GM21423 (cell line): ENCODE results near the gene AVL9.
"Not testable (repeated sequence)": the region's sequence is repeated elsewhere in the genome, so short reads cannot be mapped to it uniquely, and the experiment has no call there.

Source experiments
- ATAC-seq: cut with Tn5 transposase; IDR thresholded peaks from one replicate; pipeline ENCODE4 v1.9.1; 2021; ENCODE audit warnings: mild to moderate bottlenecking, moderate library complexity; ENCODE audit not compliant: unreplicated experiment

Gene AVL9

DNA sequence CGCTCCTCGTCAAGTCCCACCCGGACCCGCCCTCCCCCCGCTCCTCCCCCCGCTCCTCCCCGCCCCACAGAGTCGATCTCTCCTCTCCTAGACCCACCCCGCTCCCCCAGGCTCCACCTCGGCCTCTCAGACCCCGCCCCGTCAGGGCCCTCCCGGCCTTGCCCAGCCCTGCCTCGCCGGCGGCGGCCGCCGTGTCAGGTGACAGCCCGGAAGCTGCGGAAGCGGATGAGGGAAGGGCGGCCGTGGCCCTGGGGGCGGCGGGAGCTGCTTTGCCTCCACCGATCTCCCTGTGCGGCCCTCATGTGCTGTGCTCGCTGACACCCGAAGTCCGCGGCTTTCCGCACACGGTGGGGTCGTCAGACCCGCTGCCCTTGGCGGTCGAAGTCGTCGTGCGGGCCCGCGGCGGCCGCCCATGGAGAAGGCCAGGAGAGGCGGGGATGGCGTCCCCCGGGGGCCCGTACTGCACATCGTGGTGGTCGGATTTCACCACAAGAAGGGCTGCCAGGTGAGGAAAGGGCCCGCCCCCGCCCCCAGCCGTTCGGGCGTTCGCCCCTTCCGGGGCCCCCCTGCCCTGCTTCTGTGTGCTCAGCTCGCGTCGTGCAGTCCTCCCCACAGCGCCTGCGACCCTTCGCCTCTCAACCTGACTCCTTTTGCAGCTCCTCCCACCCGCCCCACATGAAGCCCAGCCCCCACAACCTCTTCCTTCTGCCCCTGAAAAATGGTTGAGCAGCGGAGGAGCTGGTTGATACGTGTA, at the start of gene AVL9:
Gene AVL9 (plus strand): TSS at position 192 of the 754 bp plus-strand sequence. CDS start 221 bp downstream, at position 413.
- peak; percentile 94 for ATAC-seq

DNA sequence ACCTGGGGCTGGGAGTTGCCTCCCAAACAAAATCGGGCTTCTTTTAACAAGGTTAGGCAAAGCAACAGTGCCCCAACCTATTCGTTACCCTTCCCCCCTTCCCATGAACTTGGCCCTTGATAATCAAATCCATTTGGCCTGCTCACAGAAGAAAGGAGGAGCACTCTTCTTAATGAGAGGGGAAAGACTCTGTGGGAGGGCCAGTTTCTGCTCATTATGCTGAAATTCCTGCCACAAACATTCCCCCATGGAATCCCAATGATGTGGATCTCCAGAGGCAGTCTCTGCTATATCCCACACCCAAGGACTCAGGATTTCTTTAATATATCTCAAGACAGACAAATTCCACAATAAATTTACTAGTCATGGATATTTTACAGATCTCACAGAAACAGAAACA, 48.1 kb upstream of the AVL9 start:
- ATAC-seq: no peak

DNA sequence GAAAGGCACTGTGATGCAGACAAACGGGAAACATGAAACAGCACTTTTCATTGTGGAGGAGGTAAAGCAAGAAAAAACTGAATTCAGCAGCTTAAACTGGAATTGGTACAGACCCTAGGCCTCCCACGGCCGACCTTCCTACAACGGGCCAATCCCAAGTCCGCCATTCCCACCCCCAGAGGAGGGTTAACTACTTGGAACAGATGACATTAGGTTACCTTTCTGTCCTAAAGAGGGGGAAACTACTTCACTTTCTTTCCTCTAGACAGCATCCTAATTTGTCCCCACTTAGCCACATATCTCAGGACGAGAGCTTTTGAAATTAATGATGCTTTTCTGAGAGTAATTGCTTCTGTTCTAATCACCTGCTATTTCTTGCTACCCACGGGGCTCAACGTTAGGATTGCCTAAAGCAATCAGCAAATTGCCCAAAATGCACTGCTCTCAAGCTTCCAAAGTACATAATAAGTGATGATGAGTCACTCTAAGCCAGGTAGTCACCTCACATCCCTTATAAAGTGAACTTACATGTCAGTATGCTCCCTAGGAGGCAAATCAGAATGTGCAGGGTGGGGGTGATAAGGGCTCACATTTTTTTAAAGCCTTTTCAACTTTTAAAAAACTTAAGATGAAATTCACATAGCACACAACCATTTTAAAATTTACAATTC, 41.8 kb upstream of the AVL9 start:
- no peak for ATAC-seq

DNA sequence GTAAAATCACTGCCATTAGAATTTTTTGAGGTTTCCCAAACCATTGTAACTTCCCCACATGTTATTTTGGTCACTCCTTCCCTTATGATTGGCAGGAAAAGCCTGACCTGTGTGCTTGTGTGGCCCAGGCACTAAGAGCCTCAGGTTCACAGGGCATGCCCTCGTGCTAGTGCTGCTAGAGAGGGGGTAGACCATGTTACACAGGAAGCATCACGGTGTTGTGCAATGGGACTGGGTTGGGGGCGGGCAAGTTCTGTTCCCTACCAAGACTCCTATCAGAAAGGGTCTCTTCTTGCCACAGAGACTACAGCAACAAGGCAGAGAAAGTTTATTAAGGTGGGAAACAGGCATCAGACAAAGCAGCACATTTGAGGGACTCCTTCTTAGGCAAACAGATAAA, 37.3 kb upstream of the AVL9 start:
- no peak for ATAC-seq

DNA sequence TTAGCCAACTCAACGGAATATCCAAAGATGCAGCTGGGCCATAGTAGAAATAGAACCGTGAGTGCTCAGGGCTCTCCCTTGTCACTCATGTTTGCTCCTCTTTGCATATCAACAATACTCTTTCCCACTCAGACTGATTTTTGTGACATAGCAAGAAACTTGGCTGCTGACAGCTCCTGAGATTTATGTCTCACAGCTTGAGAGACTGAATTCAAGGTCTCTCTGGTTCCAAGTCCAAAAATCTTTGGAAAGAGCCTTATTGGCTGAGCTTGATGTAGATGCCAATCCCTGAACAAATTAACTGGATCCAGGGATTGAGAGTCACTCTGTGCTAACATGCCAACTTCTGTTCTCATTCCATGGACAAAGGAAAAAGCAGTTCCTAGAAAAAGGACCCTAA, 35.5 kb upstream of the AVL9 start:
- ATAC-seq: no peak

DNA sequence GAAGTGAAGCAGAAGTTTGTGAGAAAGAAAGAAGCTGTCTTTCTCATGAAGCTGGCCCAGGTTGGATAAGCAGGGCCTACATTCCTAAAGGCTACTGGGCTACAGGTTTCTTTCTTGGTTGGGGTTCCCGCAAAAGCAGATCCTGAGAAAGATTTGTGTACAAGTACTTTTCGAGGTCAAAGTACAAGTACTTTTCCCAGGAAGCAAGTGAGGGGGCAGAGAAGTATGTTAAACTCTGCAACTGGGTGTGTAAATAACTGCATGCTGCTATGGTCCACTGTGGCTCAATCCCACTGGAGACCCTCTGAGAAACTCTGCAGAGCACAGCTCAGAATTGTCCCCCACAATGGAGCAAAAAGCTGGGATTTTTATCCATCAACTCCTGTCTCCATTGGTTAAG, 33.8 kb upstream of the AVL9 start:
- ATAC-seq: no peak

DNA sequence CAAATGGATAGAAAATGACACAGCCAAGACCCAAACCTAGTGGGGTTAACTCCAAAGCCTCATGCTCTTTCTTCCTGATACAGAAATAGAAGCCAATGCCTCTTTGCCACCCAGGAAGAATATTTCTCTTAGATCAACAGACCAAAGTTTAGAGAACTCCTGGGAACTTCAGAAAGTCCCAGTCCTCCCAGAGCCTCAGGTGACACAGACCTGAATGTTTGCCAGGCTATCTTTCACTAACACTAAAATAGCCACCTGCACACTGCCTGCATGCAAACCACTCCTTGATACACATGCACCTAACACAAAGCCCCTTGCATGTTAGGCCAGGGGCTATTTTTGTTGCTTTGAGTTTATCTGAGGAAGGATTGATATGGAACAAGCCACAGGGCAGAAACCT, 32.8 kb upstream of the AVL9 start:
- ATAC-seq: no peak

DNA sequence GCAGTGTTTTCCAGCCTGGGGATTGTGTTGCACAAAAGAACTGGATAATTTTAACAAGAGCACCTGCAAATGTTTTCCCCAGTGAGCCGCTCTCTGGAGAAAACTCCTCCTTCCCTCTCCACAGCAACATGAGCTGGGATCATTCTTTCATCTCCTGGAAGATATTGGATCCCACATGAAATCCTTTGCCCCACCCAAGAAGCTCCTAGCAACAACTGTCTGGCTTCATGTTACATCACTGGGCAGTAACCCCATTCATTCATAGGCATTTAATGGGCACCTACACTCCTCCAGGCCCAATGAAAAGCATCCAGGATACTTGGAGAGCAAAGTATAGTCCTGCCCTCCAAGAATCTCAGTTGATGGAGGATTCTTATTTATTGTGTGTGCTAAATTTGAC, 32.3 kb upstream of the AVL9 start:
- no peak for ATAC-seq

DNA sequence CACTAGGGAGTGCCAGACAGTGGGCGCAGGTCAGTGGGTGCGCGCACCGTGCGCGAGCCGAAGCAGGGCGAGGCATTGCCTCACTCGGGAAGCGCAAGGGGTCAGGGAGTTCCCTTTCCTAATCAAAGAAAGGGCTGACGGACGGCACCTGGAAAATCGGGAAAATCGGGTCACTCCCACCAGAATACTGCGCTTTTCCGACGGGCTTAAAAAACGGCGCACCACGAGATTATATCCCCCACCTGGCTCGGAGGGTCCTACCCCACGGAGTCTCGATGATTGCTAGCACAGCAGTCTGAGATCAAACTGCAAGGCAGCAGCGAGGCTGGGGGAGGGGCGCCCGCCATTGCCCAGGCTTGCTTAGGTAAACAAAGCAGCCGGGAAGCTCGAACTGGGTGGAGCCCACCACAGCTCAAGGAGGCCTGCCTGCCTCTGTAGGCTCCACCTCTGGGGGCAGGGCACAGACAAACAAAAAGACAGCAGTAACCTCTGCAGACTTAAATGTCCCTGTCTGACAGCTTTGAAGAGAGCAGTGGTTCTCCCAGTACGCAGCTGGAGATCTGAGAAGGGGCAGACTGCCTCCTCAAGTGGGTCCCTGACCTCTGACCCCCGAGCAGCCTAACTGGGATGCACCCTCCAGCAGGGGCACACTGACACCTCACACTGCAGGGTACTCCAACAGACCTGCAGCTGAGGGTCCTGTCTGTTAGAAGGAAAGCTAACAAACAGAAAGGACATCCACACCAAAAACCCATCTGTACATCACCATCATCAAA, 30.5 kb upstream of the AVL9 start:
- ATAC-seq: not testable (repeated sequence)

DNA sequence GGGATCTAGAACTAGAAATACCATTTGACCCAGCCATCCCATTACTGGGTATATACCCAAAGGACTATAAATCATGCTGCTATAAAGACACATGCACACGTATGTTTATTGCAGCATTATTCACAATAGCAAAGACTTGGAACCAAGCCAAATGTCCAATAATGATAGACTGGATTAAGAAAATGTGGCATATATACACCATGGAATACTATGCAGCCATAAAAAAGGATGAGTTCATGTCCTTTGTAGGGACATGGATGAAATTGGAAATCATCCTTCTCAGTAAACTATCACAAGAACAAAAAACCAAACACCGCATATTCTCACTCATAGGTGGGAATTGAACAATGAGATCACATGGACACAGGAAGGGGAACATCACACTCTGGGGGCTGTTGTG, 25.3 kb upstream of the AVL9 start:
- not testable (repeated sequence) for ATAC-seq

DNA sequence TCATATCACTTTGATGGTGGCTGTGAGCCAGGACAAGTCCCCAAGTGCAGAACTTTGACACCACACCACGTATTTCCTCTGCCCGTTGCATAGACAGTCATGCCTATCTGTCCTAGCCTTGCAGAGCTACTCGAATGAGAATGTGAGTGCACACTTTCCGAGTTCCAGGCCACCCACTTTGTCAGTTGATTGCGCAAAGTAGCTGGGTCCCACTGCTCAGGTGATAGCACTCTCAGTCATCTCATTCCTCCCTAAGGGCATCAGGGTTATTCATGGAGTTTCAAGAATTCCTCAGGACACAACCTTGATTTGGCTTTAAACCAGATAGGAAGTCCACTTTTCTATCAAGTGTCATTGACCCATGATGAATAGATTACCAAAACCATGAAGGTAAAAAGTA, 24.4 kb upstream of the AVL9 start:
- ATAC-seq: no peak

DNA sequence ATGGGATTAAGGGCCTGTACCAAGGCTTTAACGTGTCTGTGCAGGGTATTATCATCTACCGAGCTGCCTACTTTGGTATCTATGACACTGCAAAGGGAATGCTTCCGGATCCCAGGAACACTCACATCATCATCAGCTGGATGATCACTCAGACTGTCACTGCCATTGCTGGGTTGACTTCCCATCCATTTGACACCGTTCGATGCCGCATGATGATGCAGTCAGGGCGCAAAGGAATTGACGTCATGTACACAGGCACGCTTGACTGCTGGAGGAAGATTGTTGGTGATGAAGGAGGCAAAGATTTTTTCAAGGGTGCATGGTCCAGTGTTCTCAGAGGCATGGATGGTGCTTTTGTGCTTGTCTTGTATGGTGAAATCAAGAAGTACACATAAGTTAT, 23.3 kb upstream of the AVL9 start:
- ATAC-seq: no peak

DNA sequence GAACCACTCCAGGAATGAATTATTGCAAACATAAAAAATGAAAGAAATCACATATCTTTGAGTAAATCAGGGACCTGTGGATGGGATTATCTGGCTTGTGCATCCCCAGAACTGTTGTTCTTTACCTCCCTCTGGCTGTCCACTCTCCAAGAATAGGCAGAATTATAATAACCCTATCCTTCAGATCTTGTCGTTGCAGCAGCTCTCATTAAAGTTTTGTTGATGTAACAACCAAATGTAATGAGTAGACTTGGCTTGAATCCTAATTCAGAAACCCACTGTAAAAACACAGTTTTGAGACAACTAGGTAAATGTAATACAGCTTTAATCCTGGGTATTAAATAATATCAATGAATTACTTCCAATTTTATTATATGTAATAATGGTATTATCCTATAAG, 21.3 kb upstream of the AVL9 start:
- ATAC-seq: no peak

DNA sequence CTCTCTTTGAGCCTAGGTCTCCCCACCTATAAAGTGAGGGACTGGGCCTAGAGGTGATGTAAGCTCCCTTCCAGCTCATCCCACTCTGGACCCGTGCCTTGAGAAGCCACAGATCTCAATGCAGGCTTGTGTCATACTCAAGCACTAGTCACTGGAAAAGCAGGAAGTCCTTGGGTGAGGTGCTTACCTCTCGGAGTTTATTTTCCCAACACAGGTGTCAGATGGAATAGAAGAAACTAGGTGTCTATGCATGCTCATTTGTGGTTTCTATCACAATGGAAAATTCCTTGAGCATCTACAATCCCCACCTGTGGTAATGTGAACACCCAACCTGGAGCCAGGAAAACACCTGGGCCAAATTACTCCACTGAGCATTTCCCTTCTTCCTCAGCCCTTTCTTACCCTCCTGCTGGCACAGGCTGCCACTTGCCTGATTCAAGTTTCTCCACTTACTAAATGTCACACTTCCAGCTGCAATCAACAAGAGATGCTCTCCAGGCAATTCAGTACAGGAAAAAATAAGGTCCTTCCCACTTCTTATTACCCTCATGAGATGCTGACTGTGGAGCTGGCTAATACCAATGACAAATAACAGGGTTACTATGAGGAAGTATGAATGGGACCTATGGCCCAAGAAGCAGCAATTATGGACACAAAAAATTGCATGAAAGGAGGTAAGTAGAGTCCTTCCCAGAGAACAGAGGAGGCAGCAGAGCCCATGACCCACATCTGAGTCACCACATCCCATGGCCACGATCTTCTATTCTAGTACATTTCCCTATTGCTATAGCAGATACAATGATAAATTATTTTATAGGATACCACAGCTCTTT, 18.3 kb upstream of the AVL9 start:
- no peak for ATAC-seq

DNA sequence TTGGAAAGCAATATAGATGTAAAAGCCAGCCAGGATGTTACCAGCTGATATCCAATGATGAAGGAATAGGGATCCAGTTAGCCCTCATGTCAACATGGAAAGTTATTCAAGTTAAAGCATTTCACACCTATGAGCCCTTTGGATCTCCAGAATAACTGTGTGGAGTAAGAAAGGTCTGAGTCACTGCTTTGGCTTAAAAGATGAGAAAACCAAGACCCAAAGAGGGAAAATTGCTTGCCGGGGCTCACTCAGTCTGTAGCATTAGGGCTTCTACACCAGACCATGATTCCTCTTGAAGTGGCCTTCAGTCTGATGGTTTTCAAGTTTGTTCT, 17.7 kb upstream of the AVL9 start:
- no peak for ATAC-seq

DNA sequence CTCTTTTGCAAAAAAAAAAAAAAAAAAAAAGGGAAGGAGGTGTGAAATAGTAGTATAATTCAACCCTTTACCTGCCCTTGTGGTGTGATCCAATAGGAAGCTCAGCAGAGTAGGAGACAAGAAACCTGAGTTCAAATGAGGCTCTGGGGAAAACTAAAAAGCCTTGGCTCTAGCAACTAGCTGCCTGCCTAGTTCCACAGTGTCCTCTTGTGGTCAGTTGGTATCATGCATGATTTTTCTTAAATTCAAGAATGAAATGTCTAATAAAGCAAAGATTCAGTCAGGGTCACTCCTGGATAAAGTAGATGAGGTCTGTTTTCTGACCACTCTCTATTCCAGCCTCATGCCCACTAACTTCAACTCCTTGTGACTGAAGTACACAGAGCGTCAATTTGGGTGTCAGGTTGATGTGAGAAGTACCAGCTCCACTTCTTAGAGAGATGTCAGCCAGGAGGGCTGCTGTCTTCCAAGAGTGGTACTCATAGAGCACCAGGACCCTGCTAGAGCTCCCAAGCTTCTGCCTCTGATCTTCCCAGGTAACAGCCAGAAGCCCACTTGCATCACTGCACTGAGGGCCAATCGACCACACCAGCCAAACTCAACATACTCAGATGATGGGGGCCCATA, 15.6 kb upstream of the AVL9 start:
- ATAC-seq: peak; percentile 50

DNA sequence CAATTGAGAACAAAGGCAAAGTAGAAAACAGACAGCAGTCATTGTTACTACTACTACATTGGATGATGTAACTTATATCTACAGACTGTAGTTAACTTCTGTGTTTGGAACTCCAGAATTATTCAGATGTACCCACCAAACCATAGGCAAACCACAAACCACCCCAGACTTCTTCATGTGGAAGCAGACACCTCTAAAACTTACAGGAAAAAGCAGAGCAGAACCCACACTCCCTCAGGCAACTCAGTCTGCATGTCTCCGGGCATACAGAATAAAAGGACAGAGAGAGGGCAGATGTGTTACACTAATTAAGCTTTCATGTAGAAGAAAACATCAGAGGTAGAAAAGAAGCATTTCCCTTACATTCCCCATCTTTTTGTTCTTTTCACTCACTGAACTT, 14.1 kb upstream of the AVL9 start:
- ATAC-seq: no peak

DNA sequence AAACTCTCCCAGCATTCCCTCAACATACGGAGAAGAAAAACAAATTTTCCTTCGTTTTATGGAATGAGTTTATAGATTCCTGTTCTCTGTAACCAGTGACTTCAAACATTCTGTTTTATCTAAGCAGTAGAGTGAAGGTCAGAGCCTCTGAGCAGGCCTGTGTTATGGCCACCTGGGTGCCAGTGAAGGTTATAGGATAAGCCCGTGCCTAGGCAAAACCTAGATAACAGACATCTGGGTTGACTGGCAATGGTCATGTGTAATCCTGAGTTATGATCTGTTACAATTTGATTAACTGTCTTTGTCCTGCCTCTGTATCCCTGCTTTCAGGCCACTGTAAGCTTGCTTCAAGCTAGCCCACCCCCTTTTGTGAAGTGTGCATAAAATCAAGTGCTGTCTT, 13.4 kb upstream of the AVL9 start:
- ATAC-seq: no peak

DNA sequence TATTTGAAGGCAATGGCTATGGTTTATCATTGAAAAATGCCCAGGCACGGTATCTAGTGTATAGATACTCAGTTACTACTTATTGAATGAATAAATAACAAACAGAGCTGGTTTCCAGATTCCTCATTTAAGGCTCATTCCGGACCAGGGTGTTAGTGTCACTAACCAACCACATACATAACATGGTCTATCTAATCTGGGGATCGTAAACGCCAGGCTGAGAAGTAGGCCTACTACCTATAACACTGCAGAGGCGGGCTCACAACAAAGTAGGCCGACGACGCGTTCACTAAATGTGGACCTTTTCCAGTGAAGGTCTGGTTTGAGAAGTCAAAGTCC, 5.5 kb upstream of the AVL9 start:
- no peak for ATAC-seq

DNA sequence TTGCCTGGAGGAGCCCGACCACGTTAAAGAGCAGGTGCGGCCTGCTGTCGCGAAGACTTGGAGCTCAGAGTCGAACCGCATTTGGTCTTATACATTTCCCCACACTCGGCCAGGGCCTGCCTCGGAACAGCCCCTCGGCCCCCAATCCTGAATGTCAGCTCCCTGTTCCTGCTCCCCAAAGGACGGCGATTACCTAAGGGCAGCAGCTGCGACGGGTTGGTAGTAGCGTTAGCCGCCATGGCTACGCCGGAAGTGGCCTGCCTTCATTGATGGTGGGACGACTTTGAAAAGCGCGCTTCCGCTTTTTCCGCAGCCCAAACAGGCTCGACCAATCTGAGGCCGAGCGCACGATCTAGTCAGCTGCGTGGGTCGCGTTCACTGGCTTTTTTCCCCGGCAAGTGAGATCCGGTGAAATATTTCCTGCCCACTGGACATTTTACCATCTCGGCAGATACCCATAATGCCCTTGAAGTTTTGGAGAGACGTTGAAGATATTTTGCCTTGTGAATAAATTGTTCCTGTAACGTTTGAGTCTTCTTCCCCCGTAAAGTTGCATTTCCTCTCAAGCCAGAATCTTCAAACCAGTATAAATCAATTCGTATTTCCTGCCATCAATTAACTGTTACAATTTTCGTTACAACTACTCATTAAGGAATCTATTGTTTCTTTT, 5.0 kb upstream of the AVL9 start, which contains the start of gene LSM5:
Gene LSM5 (minus strand): TSS at position 254 of the 670 bp plus-strand sequence. CDS start 15 bp downstream, at position 239.
- ATAC-seq: peak; percentile 86
